Testis (tissue), 3 donors: ENCODE data around the gene TUFT1. TPM values are rescaled to one million over a fixed set of nuclear protein-coding genes. Genes with fewer than 3 reads are reported as not detected.

Source experiments
- DNase-seq: peaks from one replicate; pipeline ENCODE4 v3.0.0-alpha.2; 2019
- H3K27ac ChIP-seq, 2 donors: fragments of 200-600 bp; sonication (generic); one replicate each; pipeline ENCODE4 v1.5.1; 2019
- H3K27me3 ChIP-seq: fragments of 200-600 bp; sonication (generic); one replicate; pipeline ENCODE4 v1.5.1; 2019
- H3K36me3 ChIP-seq: fragments of 200-600 bp; sonication (generic); one replicate; pipeline ENCODE4 v1.5.1; 2017; ENCODE audit warnings: low read depth; ENCODE audit errors: missing control alignments
- H3K4me1 ChIP-seq: fragments of 200-600 bp; sonication (generic); one replicate; pipeline ENCODE4 v1.5.1; 2019
- H3K4me3 ChIP-seq, 2 donors: fragments of 200-600 bp; sonication (generic); one replicate each; pipeline ENCODE4 v1.5.1; 2017 to 2019
- H3K9me3 ChIP-seq: fragments of 200-600 bp; sonication (generic); one replicate; pipeline ENCODE4 v1.5.1; 2017
- CTCF ChIP-seq, 3 experiments: fragments of 450-650 bp in 2 of 3; fragments of 200-600 bp in 1 of 3; sonication (generic) in 1 of 3; IDR thresholded peaks; one replicate each; pipeline ENCODE4 v1.5.1; 2016 to 2019; ENCODE audit warnings: antibody characterized with exemption in 3 of 3, mild to moderate bottlenecking in 2 of 3, moderate library complexity in 1 of 3
- POLR2A ChIP-seq: fragments of 450-650 bp; IDR thresholded peaks from one replicate; pipeline ENCODE4 v1.6.1; 2017; ENCODE audit warnings: antibody characterized with exemption, mild to moderate bottlenecking, moderate library complexity
- WGBS, 2 donors: methylation state at CpG; one replicate each; pipeline ENCODE4 v1.1.5; 2018; 5-methylcytosine and 5-hydroxymethylcytosine counted together
- intact Hi-C: fragments of 100-400 bp; cut with DNase I; formaldehyde crosslinking; loops from one replicate; pipeline ENCODE4 v1.15.1; 2023; ENCODE audit warnings: low total_unique reads
- polyA plus RNA-seq: library from polyadenylated mRNA; stranded (reverse); fragments of 350-450 nt; fragmentation: Illumina TruSeq; extraction: RNeasy Lipid Tissue Mini Kit (QIAGEN cat#74804); gene quantifications from one replicate; pipeline ENCODE4 v1.2.3, GENCODE V29; 2014; ENCODE audit warnings: low read depth, low replicate concordance; ENCODE audit not compliant: insufficient read depth
- total RNA-seq, 2 donors: library from RNA; depleted of rRNA; stranded (reverse); fragments of >200 nt; gene quantifications; one replicate each; pipeline ENCODE4 v1.2.3, GENCODE V29; 2016

TUFT1 gene
- total and polyA plus RNA-seq, 3 donors from 2014 or later, result 9.7 to 19.3 (median 16.5) TPM

GRCh38 chr1:151549199-151549598 lies 9.1 kb downstream of the TUFT1 start:
- H3K36me3 ChIP-seq, result no peaks in the 10 kb centered on the region
- H3K27ac ChIP-seq, result no peak overlapping the region
- DNase-seq, result no peak
- H3K27me3 ChIP-seq, result no peaks in the 10 kb centered on the region
- WGBS, 2 donors, result 81 to 88% methylated on average over 2 of the region's 2 CpGs
- no peaks in the 10 kb centered on the region for H3K4me1 ChIP-seq
- H3K4me3 ChIP-seq, result no peak overlapping the region
- intact Hi-C loops, result no loop called here
- TF ChIP-seq CTCF (IDR thresholded peaks at IDR 0.05), result no peak
- no peak for TF ChIP-seq POLR2A
- no peaks in the 10 kb centered on the region for H3K9me3 ChIP-seq

- Histone ChIP-seq H3K4me1 (no peaks in the 10 kb centered on the region), H3K27me3 (no peaks in the 10 kb centered on the region), H3K9me3 (no peaks in the 10 kb centered on the region), H3K4me3 (no peak overlapping the region), H3K27ac (no peak overlapping the region), H3K36me3 (no peaks in the 10 kb centered on the region)
- 86 to 97% methylated on average over 4 of the region's 4 CpGs for WGBS, 2 donors
- TF ChIP-seq POLR2A (no peak), CTCF (IDR thresholded peaks at IDR 0.05) (no peak)
- intact Hi-C loops, result no loop called here
- no peak for DNase-seq
These were observed 13.6 kb downstream of the TUFT1 start for GRCh38 chr1:151553659-151554058.

GRCh38 chr1:151556052-151556451 lies 15.9 kb downstream of the TUFT1 start:
- no peak for DNase-seq
- WGBS, 2 donors, result 66 to 92% methylated on average over 2 of the region's 2 CpGs
- Histone ChIP-seq H3K4me3 (no peak overlapping the region), H3K27me3 (no peaks in the 10 kb centered on the region), H3K4me1 (no peaks in the 10 kb centered on the region), H3K9me3 (no peaks in the 10 kb centered on the region), H3K27ac (no peak overlapping the region), H3K36me3 (no peaks in the 10 kb centered on the region)
- TF ChIP-seq POLR2A (no peak), CTCF (IDR thresholded peaks at IDR 0.05) (no peak)
- intact Hi-C loops, result no loop called here

- Histone ChIP-seq H3K36me3 (no peaks in the 10 kb centered on the region), H3K27ac (no peak overlapping the region), H3K4me1 (peaks cover 8% of the 10 kb centered on the region), H3K27me3 (no peaks in the 10 kb centered on the region), H3K9me3 (no peaks in the 10 kb centered on the region), H3K4me3 (no peak overlapping the region)
- intact Hi-C loops, result no loop called here
- WGBS, 2 donors, result 64 to 74% methylated on average over 1 of the region's 1 CpG
- DNase-seq, result no peak
- TF ChIP-seq CTCF (IDR thresholded peaks at IDR 0.05), result no peak
- no peak for TF ChIP-seq POLR2A
These were observed 22.6 kb downstream of the TUFT1 start for GRCh38 chr1:151562661-151563060.

- Histone ChIP-seq H3K36me3 (no peaks in the 10 kb centered on the region), H3K27me3 (no peaks in the 10 kb centered on the region), H3K27ac (no peak overlapping the region), H3K9me3 (no peaks in the 10 kb centered on the region), H3K4me3 (no peak overlapping the region), H3K4me1 (peaks cover 8% of the 10 kb centered on the region)
- TF ChIP-seq POLR2A (no peak), CTCF (IDR thresholded peaks at IDR 0.05) (no peak)
- intact Hi-C loops, result no loop called here
- no peak for DNase-seq
- WGBS, 2 donors, result 39 to 49% methylated on average over 2 of the region's 2 CpGs
These were observed 23.3 kb downstream of the TUFT1 start for GRCh38 chr1:151563376-151563775.
